HepG2 (cell line): ENCODE data around the gene FAM110D. TPM values are rescaled to one million over a fixed set of nuclear protein-coding genes. Genes with fewer than 3 reads are reported as not detected.

Source experiments
- ATAC-seq: fragments of 200-7000 bp; cut with Tn5 transposase; 3 replicates; pipeline ENCODE4 v1.9.1; 2020; ENCODE audit warnings: mild to moderate bottlenecking, moderate library complexity
- BruUV-seq: library from RNA; stranded (reverse); fragments of 400-500 nt; replicated peaks from 2 replicates; lab custom pipeline; 2021; lab: Mats Ljungman, UMichigan
- CTCF ChIA-PET: fragments of 300-600 bp; formaldehyde crosslinking; extraction: SDS; loops from one replicate; lab custom pipeline; 2021; ENCODE audit warnings: low total read pairs, inconsistent platforms, low intra/inter-chr PET ratio; lab: Yijun Ruan, JAX
- POLR2A ChIA-PET: fragments of 350-600 bp; sonication (Branson Sonifier 250); formaldehyde crosslinking; loops from one replicate; lab custom pipeline; 2020; ENCODE audit warnings: antibody characterized with exemption, inconsistent platforms; lab: Yijun Ruan, JAX
- DNase-seq: peaks from one replicate; pipeline ENCODE4 v3.0.0-alpha.2; 2015; ENCODE audit warnings: low spot score
- FAIRE-seq: peaks from 3 replicates; lab custom pipeline; 2011; peaks lifted over from hg19 to GRCh38; lab: Jason Lieb, UNC
- H2AFZ ChIP-seq: one replicate; pipeline ENCODE4 v1.6.1; 2011; ENCODE audit warnings: low read length, inconsistent platforms
- H3K27ac ChIP-seq: fragments of 300-600 bp; 3 replicates; pipeline ENCODE4 v1.8.0; 2011; ENCODE audit warnings: mixed run types, mild to moderate bottlenecking, mixed read lengths, low read length, inconsistent platforms; ENCODE audit not compliant: insufficient read depth; ENCODE audit errors: extremely low read length
- H3K27me3 ChIP-seq, 2 experiments: fragments of 200-600 bp in 1 of 2; 2 replicates in 1 of 2; 3 replicates in 1 of 2; pipeline versions ENCODE4 v1.6.0 to v1.8.0; 2011; ENCODE audit warnings: low read length in 2 of 2, mild to moderate bottlenecking in 2 of 2, moderate library complexity in 2 of 2, inconsistent platforms in 1 of 2; ENCODE audit not compliant: insufficient read depth in 2 of 2, control insufficient read depth in 1 of 2
- H3K36me3 ChIP-seq, 2 experiments: fragments of 200-600 bp in 1 of 2; replicated peaks in 1 of 2; 2 replicates in 1 of 2; 3 replicates in 1 of 2; pipeline versions ENCODE4 v1.5.1 to v1.8.0; 2011; ENCODE audit warnings: low read length in 2 of 2, inconsistent platforms in 1 of 2; ENCODE audit not compliant: insufficient read depth in 2 of 2, control insufficient read depth in 1 of 2
- H3K4me1 ChIP-seq: 2 replicates; pipeline ENCODE4 v1.5.1; 2012; ENCODE audit warnings: low read length, inconsistent platforms; ENCODE audit not compliant: insufficient read depth
- H3K4me2 ChIP-seq: 2 replicates; pipeline ENCODE4 v1.6.0; 2011; ENCODE audit warnings: low read depth, low read length, inconsistent platforms
- H3K4me3 ChIP-seq, 3 experiments: fragments of 200-600 bp in 1 of 3; sonication (generic), shearing (Covaris generic) in 1 of 3; replicated peaks in 1 of 3; 2 replicates each; pipeline ENCODE4 v1.5.1; 2011 to 2016; ENCODE audit warnings: low read length in 3 of 3, inconsistent platforms in 2 of 3, low read depth in 2 of 3, mild to moderate bottlenecking in 2 of 3, control low read depth in 1 of 3, mixed read lengths in 1 of 3; ENCODE audit not compliant: insufficient read depth in 1 of 3
- H3K79me2 ChIP-seq: one replicate; pipeline ENCODE4 v1.6.1; 2011; ENCODE audit warnings: low read length, inconsistent platforms; ENCODE audit not compliant: insufficient read depth
- H3K9ac ChIP-seq: 2 replicates; pipeline ENCODE4 v1.6.0; 2011; ENCODE audit warnings: mild to moderate bottlenecking, low read depth, low read length, inconsistent platforms; ENCODE audit not compliant: insufficient read depth
- H3K9me3 ChIP-seq: 2 replicates; pipeline ENCODE4 v1.5.1; 2012; ENCODE audit warnings: mild to moderate bottlenecking, low read length
- H4K20me1 ChIP-seq: 2 replicates; pipeline ENCODE4 v1.6.0; 2011; ENCODE audit warnings: inconsistent platforms, mild to moderate bottlenecking, low read length, moderate library complexity; ENCODE audit not compliant: insufficient read depth
- NFYC ChIP-seq: IDR thresholded peaks from 2 replicates; pipeline ENCODE4 v1.6.1; 2016; ENCODE audit warnings: missing genetic modification reagents, missing compliant biosample characterization
- ZFP91 ChIP-seq: sonication (generic); formaldehyde crosslinking; IDR thresholded peaks from 2 replicates; pipeline ENCODE4 v1.9.0; 2022; ENCODE audit warnings: missing genetic modification reagents, mild to moderate bottlenecking, borderline replicate concordance
- ZNF263 ChIP-seq: sonication (generic); formaldehyde crosslinking; IDR thresholded peaks from 2 replicates; pipeline ENCODE4 v1.4.0; 2020; ENCODE audit warnings: missing genetic modification reagents
- WGBS: methylation state at CpG from one replicate; pipeline ENCODE4 v1.1.6; 2017; ENCODE audit warnings: low lambda C conversion rate; 5-methylcytosine and 5-hydroxymethylcytosine counted together
- in situ Hi-C: cut with HindIII; loops from 2 replicates; pipeline ENCODE4 v1.10.0; 2017; ENCODE audit warnings: low pct_unique_long_range_greater_than_20kb; ENCODE audit not compliant: extremely low pct_ligation_motif_present
- intact Hi-C: fragments of 100-400 bp; cut with micrococcal nuclease; formaldehyde crosslinking; loops from one replicate; pipeline ENCODE4 v1.10.0; 2022; ENCODE audit not compliant: unreplicated experiment
- polyA plus RNA-seq, 8 experiments: library from polyadenylated mRNA; depleted of rRNA in 3 of 8; stranded (reverse) in 7 of 8; unstranded in 1 of 8; fragments of >200 nt; fragmentation: Illumina TruSeq in 4 of 8; extraction: Trizol in 4 of 8; gene quantifications; 2 replicates each; pipeline versions ENCODE4 v1.2.1 to v1.2.3, GENCODE V29; 2011 to 2016; ENCODE audit warnings: low read depth in 4 of 8, missing spikeins in 1 of 8, mixed read lengths in 1 of 8; ENCODE audit not compliant: insufficient read depth in 1 of 8
- total RNA-seq, 5 experiments: library from RNA; depleted of rRNA; stranded (reverse); fragments of >200 nt; fragmentation: Illumina TruSeq; extraction: Trizol; gene quantifications; 2 replicates each; pipeline ENCODE4 v1.2.3, GENCODE V29; 2016; ENCODE audit warnings: low read depth in 1 of 5

FAM110D gene
- total and polyA plus RNA-seq, 2 of the 13 experiments (the other 11 are each of a cell fraction or from before 2014, with no cell fraction given), result not detected

- TF ChIP-seq NFYC (CRISPR knock-in tag), result no peak
These were observed 32.4 kb upstream of the FAM110D start (continued) for GRCh38 chr1:26126321-26127084.

GRCh38 chr1:26127235-26128163 is 31.4 kb upstream of the FAM110D start:
- Histone ChIP-seq H3K79me2 (no peaks in the 10 kb centered on the region), H2AFZ (no peak overlapping the region), H3K4me1 (peaks cover 9% of the 10 kb centered on the region; the same call in 1 of the 2 replicates), H3K27me3 (no peaks in the 10 kb centered on the region; a peak in 1 of 5 replicates), H3K27ac (no peak overlapping the region), H3K4me2 (peak overlapping the region; percentile 43; the same call in 1 of the 2 replicates), H3K4me3 (no peak overlapping the region), H3K9me3 (no peaks in the 10 kb centered on the region)
- ATAC-seq (peak; percentile 62; the same call in 2 of the 3 replicates), DNase-seq (no peak)
- in situ Hi-C loops, result no loop called here
- BruUV-seq, result no TSS peak
- 26% methylated on average over 13 of the region's 13 CpGs for WGBS
- CTCF ChIA-PET, result no interaction called here
- peak; percentile 71 for TF ChIP-seq ZNF263 (CRISPR knock-in tag)
- TF ChIP-seq ZFP91 (CRISPR knock-in tag), result no peak
- TF ChIP-seq, all 625 proteins: peak for 1
- intact Hi-C loops, result no loop called here
- H3K36me3 ChIP-seq, result no peaks in the 10 kb centered on the region
- H3K9ac ChIP-seq, result no peak overlapping the region
- no peaks in the 10 kb centered on the region for H4K20me1 ChIP-seq
- POLR2A ChIA-PET, result no interaction called here
- FAIRE-seq, result no peak
